SKM-1 treated with dmso at 0.1 percent for 144 hours (cell line): ENCODE data around the gene FOXA3.

ENCODE experiments used
- DNase-seq: peaks from one replicate; lab custom pipeline; 2025; ENCODE audit not compliant: unreplicated experiment; lab: John Stamatoyannopoulos, UW

Gene FOXA3

GRCh38 chr19:45863840-45864628, at the start of gene FOXA3:
Gene FOXA3, plus strand, starts transcription at chr19:45864326. Its CDS starts 131 bp downstream, at chr19:45864457.
- no peak for DNase-seq

- DNase-seq = no peak
These were observed 49.2 kb upstream of the FOXA3 start, which contains the start of gene RSPH6A for GRCh38 chr19:45814851-45815480. Gene RSPH6A, minus strand, starts transcription at chr19:45815308. Its CDS starts 132 bp downstream, at chr19:45815176.

GRCh38 chr19:45815481-45816216, 48.5 kb upstream of the FOXA3 start:
- no peak for DNase-seq

- DNase-seq = no peak
These were observed 47.7 kb upstream of the FOXA3 start for GRCh38 chr19:45816236-45817009.

GRCh38 chr19:45817010-45817724, 47.0 kb upstream of the FOXA3 start:
- peak; percentile 71 for DNase-seq

GRCh38 chr19:45817725-45818301, 46.3 kb upstream of the FOXA3 start:
- DNase-seq = no peak

- no peak for DNase-seq
These were observed 44.4 kb upstream of the FOXA3 start for GRCh38 chr19:45819769-45820168.

GRCh38 chr19:45820413-45821102, 43.6 kb upstream of the FOXA3 start:
- DNase-seq = no peak

GRCh38 chr19:45821103-45821521, 43.0 kb upstream of the FOXA3 start:
- no peak for DNase-seq

GRCh38 chr19:45821570-45821969, 42.6 kb upstream of the FOXA3 start:
- no peak for DNase-seq

- no peak for DNase-seq
These were observed 41.4 kb upstream of the FOXA3 start for GRCh38 chr19:45822716-45823115.

- no peak for DNase-seq
These were observed 40.9 kb upstream of the FOXA3 start for GRCh38 chr19:45823182-45823581.

- no peak for DNase-seq
These were observed 40.1 kb upstream of the FOXA3 start for GRCh38 chr19:45824041-45824471.

- DNase-seq = no peak
These were observed 39.4 kb upstream of the FOXA3 start for GRCh38 chr19:45824531-45825262.

- DNase-seq = no peak
These were observed 38.9 kb upstream of the FOXA3 start for GRCh38 chr19:45825263-45825605.

GRCh38 chr19:45825917-45826893, 37.9 kb upstream of the FOXA3 start:
- no peak for DNase-seq

GRCh38 chr19:45826934-45827333, 37.2 kb upstream of the FOXA3 start:
- no peak for DNase-seq
